H1 (cell line): ENCODE results near the gene HELZ2. TPM values are rescaled to one million over a fixed set of nuclear protein-coding genes. Genes with fewer than 3 reads are reported as not detected.

Experiments used
- CTCF ChIA-PET: fragments of 300-600 bp; sonication (Branson Sonifier 250); formaldehyde crosslinking; loops from one replicate; lab custom pipeline; 2021; ENCODE audit not compliant: partially characterized antibody; lab: Charles Lee
- POLR2A ChIA-PET: fragments of 300-600 bp; sonication (Branson Sonifier 250); formaldehyde crosslinking; loops from one replicate; lab custom pipeline; 2021; ENCODE audit warnings: inconsistent platforms; ENCODE audit not compliant: partially characterized antibody; lab: Charles Lee
- DNase-seq, 2 experiments: peaks; one replicate each; pipeline versions ENCODE4 v3.0.0 to v3.0.0-alpha.2; 2010 to 2022; ENCODE audit warnings: low spot score in 2 of 2, low read depth in 1 of 2, mixed read lengths in 1 of 2
- FAIRE-seq: peaks from 2 replicates; lab custom pipeline; 2011; peaks lifted over from hg19 to GRCh38; lab: Jason Lieb, UNC
- H2AFZ ChIP-seq: 2 replicates; pipeline ENCODE4 v1.8.1; 2012; ENCODE audit warnings: low read length, inconsistent platforms
- H2AK5ac ChIP-seq: 2 replicates; pipeline ENCODE4 v1.6.1; 2013; ENCODE audit warnings: low read depth, low read length
- H2BK120ac ChIP-seq: replicated peaks from 2 replicates; pipeline ENCODE3; 2013; ENCODE audit warnings: low read depth, low read length, inconsistent platforms
- H2BK12ac ChIP-seq: 2 replicates; pipeline ENCODE4 v1.6.1; 2013; ENCODE audit warnings: low read depth, low read length
- H2BK15ac ChIP-seq: 2 replicates; pipeline ENCODE4 v1.6.1; 2013; ENCODE audit warnings: low read length
- H2BK20ac ChIP-seq: 2 replicates; pipeline ENCODE4 v1.6.1; 2013; ENCODE audit warnings: low read length
- H2BK5ac ChIP-seq: 2 replicates; pipeline ENCODE4 v1.6.1; 2013; ENCODE audit warnings: low read depth, low read length
- H3K14ac ChIP-seq: 2 replicates; pipeline ENCODE4 v1.6.1; 2013; ENCODE audit warnings: inconsistent platforms; ENCODE audit not compliant: insufficient read length
- H3K18ac ChIP-seq: 2 replicates; pipeline ENCODE4 v1.6.1; 2013; ENCODE audit warnings: low read length; ENCODE audit errors: extremely low read depth
- H3K23ac ChIP-seq: 2 replicates; pipeline ENCODE4 v1.6.1; 2013; ENCODE audit warnings: inconsistent platforms; ENCODE audit not compliant: insufficient read length
- H3K23me2 ChIP-seq: 2 replicates; pipeline ENCODE4 v1.6.1; 2013; ENCODE audit warnings: low read depth, low read length
- H3K27ac ChIP-seq: 2 replicates; pipeline ENCODE4 v1.6.1; 2011; ENCODE audit warnings: low read depth, low read length, inconsistent platforms
- H3K27me3 ChIP-seq, 4 experiments: replicated peaks in 1 of 4; 1 replicate in 1 of 4; 2 replicates in 3 of 4; pipeline versions ENCODE4 v1.6.1 to v1.8.1; 2011 to 2013; ENCODE audit warnings: low read length in 3 of 4, mild to moderate bottlenecking in 3 of 4, inconsistent platforms in 2 of 4, mixed read lengths in 2 of 4, moderate library complexity in 1 of 4; ENCODE audit not compliant: control insufficient read depth in 3 of 4, insufficient read depth in 3 of 4; ENCODE audit errors: extremely low read depth in 1 of 4
- H3K36me3 ChIP-seq, 4 experiments: 2 replicates each; pipeline versions ENCODE4 v1.6.1 to v1.8.1; 2011 to 2013; ENCODE audit warnings: mild to moderate bottlenecking in 4 of 4, low read length in 3 of 4, moderate library complexity in 2 of 4, control low read depth in 1 of 4, inconsistent platforms in 1 of 4; ENCODE audit not compliant: insufficient read depth in 4 of 4, control insufficient read depth in 2 of 4
- H3K4ac ChIP-seq: replicated peaks from 2 replicates; pipeline ENCODE3; 2013; ENCODE audit warnings: low read length, low read depth, mixed read lengths, inconsistent platforms; ENCODE audit not compliant: insufficient read length
- H3K4me1 ChIP-seq, 4 experiments: replicated peaks in 1 of 4; 1 replicate in 1 of 4; 2 replicates in 3 of 4; pipeline versions ENCODE4 v1.6.1 to v1.8.1; 2011 to 2013; ENCODE audit warnings: low read length in 3 of 4, inconsistent platforms in 2 of 4, mixed read lengths in 1 of 4; ENCODE audit not compliant: insufficient read depth in 4 of 4, control insufficient read depth in 3 of 4
- H3K4me2 ChIP-seq, 2 experiments: 2 replicates each; pipeline versions ENCODE4 v1.6.1 to v1.8.1; 2011 to 2013; ENCODE audit warnings: low read depth in 2 of 2, low read length in 2 of 2, control low read depth in 1 of 2, inconsistent platforms in 1 of 2, mild to moderate bottlenecking in 1 of 2; ENCODE audit not compliant: insufficient read depth in 1 of 2
- H3K4me3 ChIP-seq, 4 experiments: fragments of 200-600, 300-600 bp in 1 of 4; sonication (generic), shearing (Covaris generic), sonication (Bioruptor Twin) in 1 of 4; 2 replicates each; pipeline versions ENCODE4 v1.5.1 to v1.8.1; 2011 to 2016; ENCODE audit warnings: low read length in 4 of 4, low read depth in 3 of 4, control low read depth in 2 of 4, inconsistent platforms in 2 of 4, mild to moderate bottlenecking in 2 of 4, mixed read lengths in 1 of 4, moderate library complexity in 1 of 4; ENCODE audit not compliant: insufficient read depth in 2 of 4; ENCODE audit errors: extremely low read depth in 1 of 4
- H3K56ac ChIP-seq: replicated peaks from 2 replicates; pipeline ENCODE3; 2013; ENCODE audit warnings: low read depth, mild to moderate bottlenecking, mixed read lengths, low read length, inconsistent platforms; ENCODE audit not compliant: insufficient read length
- H3K79me1 ChIP-seq: 2 replicates; pipeline ENCODE4 v1.6.1; 2013; ENCODE audit warnings: low read depth, low read length, control low read depth
- H3K79me2 ChIP-seq, 2 experiments: 2 replicates each; pipeline versions ENCODE4 v1.6.1 to v1.8.1; 2012 to 2013; ENCODE audit warnings: low read length in 2 of 2, mild to moderate bottlenecking in 2 of 2, inconsistent platforms in 1 of 2; ENCODE audit not compliant: insufficient read depth in 2 of 2, control insufficient read depth in 1 of 2
- H3K9ac ChIP-seq, 4 experiments: replicated peaks in 1 of 4; 1 replicate in 1 of 4; 2 replicates in 3 of 4; pipeline versions ENCODE4 v1.6.1 to v1.8.1; 2011 to 2013; ENCODE audit warnings: low read depth in 3 of 4, low read length in 3 of 4, control low read depth in 2 of 4, mild to moderate bottlenecking in 2 of 4, moderate library complexity in 2 of 4, inconsistent platforms in 1 of 4; ENCODE audit errors: extremely low read depth in 1 of 4
- H3K9me3 ChIP-seq, 2 experiments: 2 replicates each; pipeline versions ENCODE4 v1.6.1 to v1.8.1; 2012 to 2013; ENCODE audit warnings: mild to moderate bottlenecking in 2 of 2, moderate library complexity in 2 of 2, control low read depth in 1 of 2, inconsistent platforms in 1 of 2, low read depth in 1 of 2, low read length in 1 of 2, mixed read lengths in 1 of 2; ENCODE audit not compliant: insufficient read depth in 2 of 2
- H4K20me1 ChIP-seq, 2 experiments: replicated peaks in 1 of 2; 2 replicates each; pipeline versions ENCODE3 to v1.8.1; 2011 to 2013; ENCODE audit warnings: inconsistent platforms in 2 of 2, low read length in 2 of 2, mild to moderate bottlenecking in 1 of 2; ENCODE audit not compliant: insufficient read depth in 2 of 2, control insufficient read depth in 1 of 2
- H4K5ac ChIP-seq: 2 replicates; pipeline ENCODE4 v1.6.1; 2013; ENCODE audit warnings: low read length, low read depth, mixed read lengths, inconsistent platforms; ENCODE audit not compliant: insufficient read length
- H4K8ac ChIP-seq: 2 replicates; pipeline ENCODE4 v1.8.0; 2013; ENCODE audit warnings: mild to moderate bottlenecking, moderate library complexity, low read length, inconsistent platforms; ENCODE audit not compliant: insufficient read depth; ENCODE audit errors: extremely low read depth
- H4K91ac ChIP-seq: replicated peaks from 2 replicates; pipeline ENCODE3; 2013; ENCODE audit warnings: low read length, mixed read lengths, inconsistent platforms; ENCODE audit not compliant: insufficient read length
- ASH2L ChIP-seq: fragments of 200-600, 300-600 bp; sonication (generic); IDR thresholded peaks from one replicate; pipeline ENCODE4 v1.7.1; 2017; ENCODE audit warnings: low read length
- WGBS, 2 experiments: shearing (Covaris generic) in 1 of 2; methylation state at CpG; one replicate each; pipeline versions ENCODE4 v1.1.6 to v1.1.7; 2013 to 2015; ENCODE audit warnings: low lambda C conversion rate in 2 of 2, mixed read lengths in 2 of 2, inconsistent platforms in 1 of 2, low coverage in 1 of 2, missing lambda C conversion rate in 1 of 2; ENCODE audit not compliant: insufficient replicate concordance in 2 of 2, insufficient coverage in 1 of 2, insufficient read length in 1 of 2; ENCODE audit errors: extremely low coverage in 1 of 2, missing lambda C conversion rate in 1 of 2; 5-methylcytosine and 5-hydroxymethylcytosine counted together
- polyA plus RNA-seq, 7 experiments: library from polyadenylated mRNA; depleted of rRNA in 3 of 7; stranded (reverse) in 5 of 7; unstranded in 2 of 7; fragments of >200 nt in 5 of 7; fragments of 200-250 nt in 2 of 7; gene quantifications; 1 replicate in 5 of 7; 2 replicates in 1 of 7; 4 replicates in 1 of 7; pipeline versions ENCODE4 v1.2.1 to v1.2.3, GENCODE V29; 2011 to 2013; ENCODE audit warnings: missing spikeins in 2 of 7, mixed read lengths in 2 of 7
- total RNA-seq: library from RNA; stranded (reverse); fragmentation: NEBNext Ultra II Directional; extraction: Animal tissue kit (Norgen Biotek cat#: 25700); gene quantifications from 2 replicates; pipeline ENCODE4 v1.2.1, GENCODE V29; 2021

Gene HELZ2
- total and polyA plus RNA-seq, 2 of the 8 experiments (the other 6 are each of a cell fraction or from before 2014, with no cell fraction given) = 7.9 to 17.5 TPM

DNA sequence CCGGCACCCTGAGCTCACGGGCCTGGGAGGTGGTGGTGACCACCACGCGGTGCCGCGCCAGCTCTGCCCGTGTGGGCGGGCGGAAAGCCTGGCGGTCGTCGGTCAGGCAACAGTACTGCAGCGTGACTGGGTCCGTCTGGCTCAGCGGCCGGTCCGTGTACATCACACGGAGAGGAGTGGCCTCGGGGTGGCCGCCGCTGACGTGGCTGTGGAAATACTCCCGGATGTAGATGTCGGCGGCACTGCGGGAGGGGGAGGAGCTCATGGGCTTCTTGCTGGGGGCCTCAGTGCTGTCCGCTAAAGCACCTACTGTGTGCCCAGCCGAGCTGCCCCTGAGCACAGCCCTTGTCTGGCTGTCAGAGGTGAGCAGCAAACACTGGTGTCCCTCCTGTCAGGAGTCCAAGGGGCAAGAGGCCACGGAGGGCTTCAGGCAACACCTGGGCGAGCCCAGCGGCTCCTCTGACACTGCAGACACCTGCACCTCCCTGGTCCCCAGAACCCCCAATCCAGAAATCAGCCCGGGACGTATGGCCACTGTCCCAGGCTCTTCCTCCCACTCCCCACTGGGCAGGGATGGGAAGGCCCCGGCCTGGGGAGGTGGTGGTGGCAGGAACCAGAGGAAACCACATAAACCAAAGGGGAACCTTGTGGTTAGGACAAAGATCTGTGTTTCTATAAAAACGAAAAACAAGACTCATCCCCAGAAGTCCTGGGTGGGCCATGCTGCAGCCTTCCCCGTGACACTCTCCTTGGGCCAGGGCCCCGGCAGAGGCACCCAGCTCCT is 6.5 kb downstream of the HELZ2 start:
- H3K4ac ChIP-seq = no peak overlapping the region
- H2BK12ac ChIP-seq = no peak overlapping the region
- no peak overlapping the region for H4K91ac ChIP-seq
- no peaks in the 10 kb centered on the region for H3K79me1 ChIP-seq
- no peaks in the 10 kb centered on the region for H4K20me1 ChIP-seq
- no peak overlapping the region for H3K56ac ChIP-seq
- H2BK20ac ChIP-seq = no peak overlapping the region
- no peak overlapping the region for H2AK5ac ChIP-seq
- TF ChIP-seq ASH2L = no peak
- no peaks in the 10 kb centered on the region for H3K4me1 ChIP-seq
- H2AFZ ChIP-seq = no peak overlapping the region
- H3K23me2 ChIP-seq = no peaks in the 10 kb centered on the region
- H3K27me3 ChIP-seq = no peaks in the 10 kb centered on the region
- ChIA-PET POLR2A (interaction anchor here (0.6 to 1.6 kb wide), 4 partner anchors 12 to 175 kb away, joined by 3 to 5 read pairs (median 4); no protein-coding TSS in a partner anchor), CTCF (interaction anchor here (0.7 to 2.6 kb wide), 2 partner anchors 29 to 166 kb away, joined by 3 to 8 read pairs; no protein-coding TSS in a partner anchor)
- H4K5ac ChIP-seq = no peak overlapping the region
- no peak overlapping the region for H2BK120ac ChIP-seq
- 94% methylated on average over 37 of the region's 37 CpGs; no CpG with 5 or more reads in 1 of the 2 experiments for WGBS, 2 experiments
- H3K79me2 ChIP-seq = no peaks in the 10 kb centered on the region
- H3K4me3 ChIP-seq = no peak overlapping the region
- no peak overlapping the region for H3K4me2 ChIP-seq
- no peak overlapping the region for H3K27ac ChIP-seq
- no peak overlapping the region for H4K8ac ChIP-seq
- no peak for FAIRE-seq
- H3K36me3 ChIP-seq = no peaks in the 10 kb centered on the region; a peak in 3 of 8 replicates
- no peak overlapping the region for H2BK15ac ChIP-seq
- H3K23ac ChIP-seq = no peak overlapping the region
- H2BK5ac ChIP-seq = no peak overlapping the region
- no peak for DNase-seq
- H3K9ac ChIP-seq = no peak overlapping the region; a peak in 1 of 7 replicates
- H3K9me3 ChIP-seq = no peaks in the 10 kb centered on the region
- no peak overlapping the region for H3K14ac ChIP-seq
- no peak overlapping the region for H3K18ac ChIP-seq
